Measurements from ENCODE around the gene IGDCC3. TPM values are rescaled to one million over a fixed set of nuclear protein-coding genes. Genes with fewer than 3 reads are reported as not detected.

The IGDCC3 gene
- total RNA-seq, 1 donor from 2014 or later, result 0.13 TPM

- no peak for TF ChIP-seq CTCF (IDR thresholded peaks at IDR 0.05; ENCODE audit: insufficient read depth, low read length, poor library complexity, severe bottlenecking)
- Histone ChIP-seq H3K36me3 (ENCODE audit: control insufficient read depth, insufficient read depth, low read length) (peaks cover 1% of the 10 kb centered on the region), H3K4me3 (ENCODE audit: low read depth, low read length) (peak overlapping the region; percentile 60), H3K27me3 (ENCODE audit: control insufficient read depth, insufficient read depth, low read length) (no peaks in the 10 kb centered on the region)
- no peak for DNase-seq (ENCODE audit: low read depth)
These were observed 43.8 kb upstream of the IGDCC3 start for GRCh38 chr15:65421360-65422215.

- DNase-seq (ENCODE audit: low read depth), result no peak
- TF ChIP-seq CTCF (IDR thresholded peaks at IDR 0.05; ENCODE audit: insufficient read depth, low read length, poor library complexity, severe bottlenecking), result no peak
- Histone ChIP-seq H3K4me3 (ENCODE audit: low read depth, low read length) (peak overlapping the region; percentile 60), H3K27me3 (ENCODE audit: control insufficient read depth, insufficient read depth, low read length) (no peaks in the 10 kb centered on the region), H3K36me3 (ENCODE audit: control insufficient read depth, insufficient read depth, low read length) (peaks cover 1% of the 10 kb centered on the region)
These were observed 43.2 kb upstream of the IGDCC3 start for GRCh38 chr15:65420975-65421359.

GRCh38 chr15:65418596-65418995 is 40.8 kb upstream of the IGDCC3 start:
- H3K4me3 ChIP-seq (ENCODE audit: low read depth, low read length), result no peak overlapping the region
- H3K27me3 ChIP-seq (ENCODE audit: control insufficient read depth, insufficient read depth, low read length), result no peaks in the 10 kb centered on the region
- H3K36me3 ChIP-seq (ENCODE audit: control insufficient read depth, insufficient read depth, low read length), result peaks cover 1% of the 10 kb centered on the region
- no peak for DNase-seq (ENCODE audit: low read depth)
- no peak for TF ChIP-seq CTCF (IDR thresholded peaks at IDR 0.05; ENCODE audit: insufficient read depth, low read length, poor library complexity, severe bottlenecking)

- H3K4me3 ChIP-seq (ENCODE audit: low read depth, low read length), result no peak overlapping the region
- DNase-seq (ENCODE audit: low read depth), result no peak
- no peak for TF ChIP-seq CTCF (IDR thresholded peaks at IDR 0.05; ENCODE audit: insufficient read depth, low read length, poor library complexity, severe bottlenecking)
- H3K36me3 ChIP-seq (ENCODE audit: control insufficient read depth, insufficient read depth, low read length), result peaks cover 1% of the 10 kb centered on the region
- no peaks in the 10 kb centered on the region for H3K27me3 ChIP-seq (ENCODE audit: control insufficient read depth, insufficient read depth, low read length)
These were observed 39.1 kb upstream of the IGDCC3 start for GRCh38 chr15:65416845-65417416.

GRCh38 chr15:65414841-65415621 is 37.2 kb upstream of the IGDCC3 start:
- peak; percentile 19 for TF ChIP-seq CTCF (IDR thresholded peaks at IDR 0.05; ENCODE audit: insufficient read depth, low read length, poor library complexity, severe bottlenecking)
- Histone ChIP-seq H3K36me3 (ENCODE audit: control insufficient read depth, insufficient read depth, low read length) (peaks cover 1% of the 10 kb centered on the region), H3K27me3 (ENCODE audit: control insufficient read depth, insufficient read depth, low read length) (no peaks in the 10 kb centered on the region), H3K4me3 (ENCODE audit: low read depth, low read length) (no peak overlapping the region)
- DNase-seq (ENCODE audit: low read depth), result no peak
